Neuronal stem cell (in vitro differentiated cells): Measurements from ENCODE around the gene ANKRD13B.
"Not testable (repeated sequence)": the region's sequence is repeated elsewhere in the genome, so short reads cannot be mapped to it uniquely, and the experiment has no call there.

Source experiments
- DNase-seq: peaks from one replicate; pipeline ENCODE4 v3.0.0-alpha.2; 2013; ENCODE audit warnings: low spot score
- H2AFZ ChIP-seq: one replicate; pipeline ENCODE4 v1.6.1; 2013; ENCODE audit warnings: mild to moderate bottlenecking, low read length, inconsistent platforms
- H2AK5ac ChIP-seq: 2 replicates; pipeline ENCODE4 v1.6.1; 2013; ENCODE audit warnings: low read depth, mild to moderate bottlenecking, inconsistent platforms, low read length, moderate library complexity, mixed read lengths
- H2BK120ac ChIP-seq: 2 replicates; pipeline ENCODE4 v1.6.1; 2013; ENCODE audit warnings: low read depth, mild to moderate bottlenecking, inconsistent platforms, low read length, moderate library complexity, mixed read lengths
- H2BK12ac ChIP-seq: one replicate; pipeline ENCODE4 v1.6.1; 2013; ENCODE audit warnings: low read length, inconsistent platforms
- H2BK15ac ChIP-seq: 2 replicates; pipeline ENCODE4 v1.6.1; 2013; ENCODE audit warnings: mild to moderate bottlenecking, low read length, inconsistent platforms, mixed read lengths
- H2BK5ac ChIP-seq: one replicate; pipeline ENCODE4 v1.6.1; 2013; ENCODE audit warnings: inconsistent platforms, mild to moderate bottlenecking, low read length, moderate library complexity
- H3K14ac ChIP-seq: one replicate; pipeline ENCODE4 v1.6.1; 2013; ENCODE audit warnings: low read length, inconsistent platforms
- H3K18ac ChIP-seq: 2 replicates; pipeline ENCODE4 v1.6.1; 2013; ENCODE audit warnings: low read length, inconsistent platforms
- H3K23ac ChIP-seq: 2 replicates; pipeline ENCODE4 v1.6.1; 2013; ENCODE audit warnings: low read depth, mild to moderate bottlenecking, mixed read lengths, low read length, inconsistent platforms; ENCODE audit not compliant: poor library complexity
- H3K27ac ChIP-seq: replicated peaks from 3 replicates; pipeline ENCODE4 v1.5.1; 2013; ENCODE audit warnings: low read length, inconsistent platforms
- H3K27me3 ChIP-seq, 3 experiments: 2 replicates each; pipeline ENCODE4 v1.6.1; 2013; ENCODE audit warnings: low read length in 3 of 3, mild to moderate bottlenecking in 2 of 3, inconsistent platforms in 1 of 3, low read depth in 1 of 3, mixed read lengths in 1 of 3, moderate library complexity in 1 of 3; ENCODE audit not compliant: control insufficient read depth in 3 of 3, insufficient read depth in 3 of 3
- H3K36me3 ChIP-seq, 2 donors: replicated peaks in 1 of 2; 2 replicates each; pipeline ENCODE4 v1.6.1; 2013; ENCODE audit warnings: low read length in 2 of 2; ENCODE audit not compliant: control insufficient read depth in 2 of 2, insufficient read depth in 2 of 2
- H3K4ac ChIP-seq: 2 replicates; pipeline ENCODE4 v1.6.1; 2013; ENCODE audit warnings: inconsistent platforms, mild to moderate bottlenecking, low read length, moderate library complexity
- H3K4me1 ChIP-seq, 2 donors: 1 replicate in 1 of 2; 2 replicates in 1 of 2; pipeline ENCODE4 v1.6.1; 2013; ENCODE audit warnings: low read length in 2 of 2, low read depth in 1 of 2; ENCODE audit not compliant: control insufficient read depth in 2 of 2, insufficient read depth in 1 of 2
- H3K4me2 ChIP-seq: one replicate; pipeline ENCODE4 v1.6.1; 2013; ENCODE audit warnings: mild to moderate bottlenecking, low read length, inconsistent platforms; ENCODE audit not compliant: insufficient read depth, poor library complexity, severe bottlenecking
- H3K4me3 ChIP-seq, 2 donors: 2 replicates each; pipeline ENCODE4 v1.5.1; 2013; ENCODE audit warnings: low read length in 2 of 2, mild to moderate bottlenecking in 2 of 2, inconsistent platforms in 1 of 2, moderate library complexity in 1 of 2
- H3K79me1 ChIP-seq: one replicate; pipeline ENCODE4 v1.6.1; 2013; ENCODE audit warnings: low read depth, mild to moderate bottlenecking, inconsistent platforms, low read length, moderate library complexity
- H3K9ac ChIP-seq: one replicate; pipeline ENCODE4 v1.6.1; 2013; ENCODE audit warnings: mild to moderate bottlenecking, low read depth, low read length, inconsistent platforms; ENCODE audit not compliant: poor library complexity
- H3K9me3 ChIP-seq, 2 donors: replicated peaks in 1 of 2; 2 replicates each; pipeline versions ENCODE3 to v1.6.1; 2013; ENCODE audit warnings: low read length in 2 of 2, mild to moderate bottlenecking in 2 of 2, inconsistent platforms in 1 of 2, low read depth in 1 of 2, mixed read lengths in 1 of 2, moderate library complexity in 1 of 2; ENCODE audit not compliant: control insufficient read depth in 2 of 2, insufficient read depth in 1 of 2
- H4K8ac ChIP-seq: one replicate; pipeline ENCODE4 v1.6.1; 2013; ENCODE audit warnings: low read depth, mild to moderate bottlenecking, inconsistent platforms, low read length, moderate library complexity
- H4K91ac ChIP-seq: one replicate; pipeline ENCODE4 v1.6.1; 2013; ENCODE audit warnings: low read length, low read depth, mild to moderate bottlenecking, inconsistent platforms; ENCODE audit not compliant: poor library complexity
- WGBS, 2 donors: extraction: QIAGEN DNeasy Blood & Tissue Kit; methylation state at CpG; one replicate each; pipeline ENCODE4 v1.1.7; 2013; ENCODE audit warnings: missing lambda C conversion rate in 2 of 2, mixed read lengths in 1 of 2; ENCODE audit not compliant: insufficient read length in 2 of 2, insufficient replicate concordance in 1 of 2; ENCODE audit errors: extremely low coverage in 2 of 2; 5-methylcytosine and 5-hydroxymethylcytosine counted together

ANKRD13B gene

GRCh38 chr17:29649359-29649758, 56.4 kb downstream of the ANKRD13B start:
- Histone ChIP-seq H2AFZ (no peak overlapping the region), H2BK12ac (no peak overlapping the region), H3K23ac (no peak overlapping the region), H3K79me1 (no peaks in the 10 kb centered on the region), H3K4ac (no peak overlapping the region), H3K27me3 (no peaks in the 10 kb centered on the region), H3K4me1 (no peaks in the 10 kb centered on the region), H4K91ac (no peak overlapping the region), H4K8ac (no peak overlapping the region), H3K18ac (no peak overlapping the region), H2BK15ac (no peak overlapping the region), H3K4me3 (no peak overlapping the region), H3K27ac (no peak overlapping the region), H3K9me3 (no peaks in the 10 kb centered on the region), H2BK120ac (no peak overlapping the region), H3K9ac (no peak overlapping the region), H3K4me2 (no peak overlapping the region), H2BK5ac (no peak overlapping the region), H3K36me3 (peaks cover 3 to 4% of the 10 kb centered on the region in 2 donors), H2AK5ac (no peak overlapping the region), H3K14ac (no peak overlapping the region)
- DNase-seq: no peak
- WGBS, 2 donors: no CpG with 5 or more reads among the region's 5 CpGs

DNA sequence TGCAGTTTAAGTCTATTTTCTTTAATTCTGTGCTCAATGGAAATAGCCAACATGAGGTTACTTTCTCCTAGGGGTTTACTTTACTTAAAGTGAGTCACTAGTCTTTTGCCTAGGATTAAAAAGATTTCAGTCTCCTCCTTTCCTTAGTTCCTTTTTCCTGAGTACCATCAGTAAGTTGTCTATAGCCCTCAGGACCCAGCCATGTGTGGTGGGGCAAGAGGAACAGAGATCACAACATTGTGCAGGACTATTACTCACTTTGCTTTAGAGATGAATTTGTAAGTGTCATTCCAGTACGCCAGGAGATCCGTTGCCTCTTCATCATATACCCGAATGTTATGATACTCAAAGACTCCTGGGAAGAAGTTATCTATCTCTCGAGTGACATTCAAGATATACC, 57.5 kb downstream of the ANKRD13B start:
- Histone ChIP-seq H3K14ac (no peak overlapping the region), H2AK5ac (no peak overlapping the region), H3K18ac (no peak overlapping the region), H3K9me3 (no peaks in the 10 kb centered on the region), H3K9ac (no peak overlapping the region), H3K36me3 (peaks cover 3 to 4% of the 10 kb centered on the region in 2 donors), H3K4me1 (no peaks in the 10 kb centered on the region), H3K79me1 (no peaks in the 10 kb centered on the region), H4K91ac (no peak overlapping the region), H4K8ac (no peak overlapping the region), H3K27me3 (no peaks in the 10 kb centered on the region), H2BK12ac (no peak overlapping the region), H3K23ac (no peak overlapping the region), H3K27ac (no peak overlapping the region), H3K4me3 (no peak overlapping the region), H2AFZ (no peak overlapping the region), H3K4me2 (no peak overlapping the region), H2BK5ac (no peak overlapping the region), H2BK15ac (no peak overlapping the region), H2BK120ac (no peak overlapping the region), H3K4ac (no peak overlapping the region)
- no CpG with 5 or more reads among the region's 4 CpGs for WGBS, 2 donors
- DNase-seq: no peak

DNA sequence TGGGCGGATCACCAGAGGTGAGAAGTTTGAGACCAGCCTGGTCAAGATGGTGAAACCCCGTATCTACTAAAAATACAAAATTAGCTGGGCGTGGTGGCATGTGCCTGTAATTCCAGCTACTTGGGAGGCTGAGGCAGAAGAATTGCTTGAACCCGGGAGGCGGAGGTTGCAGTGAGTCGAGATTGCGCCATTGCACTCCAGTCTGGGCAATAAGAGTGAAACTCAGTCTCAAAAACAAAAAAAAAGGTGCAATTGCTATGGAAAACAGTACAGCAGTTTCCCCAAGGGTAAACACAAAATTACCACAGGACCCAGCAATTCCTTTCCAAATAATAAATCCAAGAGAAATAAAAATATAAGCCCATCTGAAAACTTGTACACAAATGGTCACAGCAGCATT, 59.0 kb downstream of the ANKRD13B start:
- not testable (repeated sequence) for H4K91ac ChIP-seq, H2BK5ac ChIP-seq, H3K4me1 ChIP-seq, H3K27me3 ChIP-seq, DNase-seq, H3K4me3 ChIP-seq, H3K27ac ChIP-seq, H3K18ac ChIP-seq, H2AK5ac ChIP-seq, H3K79me1 ChIP-seq, H3K23ac ChIP-seq, H4K8ac ChIP-seq, H2BK120ac ChIP-seq, H2BK15ac ChIP-seq, H3K9ac ChIP-seq, H2BK12ac ChIP-seq, H3K9me3 ChIP-seq, H2AFZ ChIP-seq, H3K36me3 ChIP-seq, H3K4ac ChIP-seq, H3K14ac ChIP-seq, H3K4me2 ChIP-seq
- WGBS, 2 donors: no CpG with 5 or more reads among the region's 7 CpGs

GRCh38 chr17:29652976-29653375, 60.0 kb downstream of the ANKRD13B start:
- no peaks in the 10 kb centered on the region for H3K4me1 ChIP-seq
- no peak overlapping the region for H2BK120ac ChIP-seq
- no peak overlapping the region for H3K23ac ChIP-seq
- H3K4me2 ChIP-seq: no peak overlapping the region
- no peak overlapping the region for H4K8ac ChIP-seq
- H3K9me3 ChIP-seq: no peaks in the 10 kb centered on the region
- H3K14ac ChIP-seq: no peak overlapping the region
- no peak overlapping the region for H2BK5ac ChIP-seq
- no peak overlapping the region for H3K9ac ChIP-seq
- H4K91ac ChIP-seq: no peak overlapping the region
- no peak for DNase-seq
- H3K4ac ChIP-seq: no peak overlapping the region
- no peak overlapping the region for H3K27ac ChIP-seq
- no peak overlapping the region for H3K4me3 ChIP-seq
- no peak overlapping the region for H2AFZ ChIP-seq
- H3K27me3 ChIP-seq: no peaks in the 10 kb centered on the region
- H3K79me1 ChIP-seq: no peaks in the 10 kb centered on the region
- H3K18ac ChIP-seq: no peak overlapping the region
- no peak overlapping the region for H2BK12ac ChIP-seq
- no peak overlapping the region for H2BK15ac ChIP-seq
- peaks cover 2 to 3% of the 10 kb centered on the region in 2 donors for H3K36me3 ChIP-seq
- no peak overlapping the region for H2AK5ac ChIP-seq
